Esophagus muscularis mucosa (tissue), 4 donors: Measurements from ENCODE around the gene ACP5. TPM values are rescaled to one million over a fixed set of nuclear protein-coding genes. Genes with fewer than 3 reads are reported as not detected.
A peak's percentile ranks its signal among the peaks of the same experiment; 100 is the strongest.

Source experiments
- DNase-seq: peaks from one replicate; pipeline ENCODE4 v3.0.0-alpha.2; 2017; ENCODE audit errors: extremely low spot score
- H3K27ac ChIP-seq, 4 donors: fragments of 200-600 bp; sonication (generic); replicated peaks in 1 of 4; 1 replicate in 3 of 4; 2 replicates in 1 of 4; pipeline ENCODE4 v1.5.1; 2016 to 2019; ENCODE audit warnings: mild to moderate bottlenecking in 1 of 4
- H3K27me3 ChIP-seq, 4 donors: fragments of 200-600 bp; sonication (generic); one replicate each; pipeline versions ENCODE4 v1.5.1 to v1.6.0; 2016 to 2019
- H3K36me3 ChIP-seq, 4 donors: fragments of 200-600 bp; sonication (generic); one replicate each; pipeline ENCODE4 v1.5.1; 2016 to 2019
- H3K4me1 ChIP-seq, 4 donors: fragments of 200-600 bp; sonication (generic); one replicate each; pipeline ENCODE4 v1.5.1; 2016 to 2019
- H3K4me3 ChIP-seq, 4 donors: fragments of 200-600 bp; sonication (generic); 1 replicate in 2 of 4; 2 replicates in 2 of 4; pipeline ENCODE4 v1.5.1; 2016 to 2019; ENCODE audit warnings: mild to moderate bottlenecking in 4 of 4, moderate library complexity in 1 of 4
- H3K9me3 ChIP-seq, 4 donors: fragments of 200-600 bp; sonication (generic); 1 replicate in 3 of 4; 2 replicates in 1 of 4; pipeline ENCODE4 v1.5.1; 2016 to 2019
- CTCF ChIP-seq, 3 experiments: fragments of 200-600 bp in 2 of 3; fragments of 450-650 bp in 1 of 3; sonication (generic) in 2 of 3; IDR thresholded peaks; one replicate each; pipeline ENCODE4 v1.5.1; 2017 to 2019; ENCODE audit warnings: antibody characterized with exemption in 3 of 3, mild to moderate bottlenecking in 2 of 3, moderate library complexity in 1 of 3
- EP300 ChIP-seq: sonication (generic); formaldehyde crosslinking; IDR thresholded peaks from one replicate; pipeline ENCODE4 v1.6.1; 2017; ENCODE audit warnings: antibody characterized with exemption
- POLR2A ChIP-seq: fragments of 450-650 bp; IDR thresholded peaks from one replicate; pipeline ENCODE4 v1.6.1; 2017; ENCODE audit warnings: antibody characterized with exemption, moderate library complexity, mild to moderate bottlenecking, low read depth
- POLR2AphosphoS5 ChIP-seq, 2 donors: sonication (generic); formaldehyde crosslinking; IDR thresholded peaks; one replicate each; pipeline ENCODE4 v1.6.1; 2017; ENCODE audit warnings: antibody characterized with exemption in 2 of 2
- WGBS: methylation state at CpG from one replicate; pipeline ENCODE4 v1.1.5; 2018; 5-methylcytosine and 5-hydroxymethylcytosine counted together
- intact Hi-C: fragments of 100-400 bp; cut with DNase I; formaldehyde crosslinking; loops from one replicate; pipeline ENCODE4 v1.15.1; 2023
- total RNA-seq, 4 donors: library from RNA; depleted of rRNA; stranded (reverse); fragments of >200 nt; gene quantifications; one replicate each; pipeline versions ENCODE4 v1.1.0 to v1.2.1, GENCODE V29; 2016

ACP5 gene
- total RNA-seq, 4 donors from 2014 or later = 7.3 to 16.0 (median 13.3) TPM

- Histone ChIP-seq H3K4me3 (peak overlapping the region; percentile 71 to 97 (median 90)), H3K27me3 (no peaks in the 10 kb centered on the region), H3K9me3 (no peaks in the 10 kb centered on the region), H3K27ac (peak overlapping the region; percentile 86 to 93 (median 92)), H3K4me1 (peaks cover 10 to 42% (median 36%) of the 10 kb centered on the region in 4 donors), H3K36me3 (peaks cover 0 to 2% (median 0%) of the 10 kb centered on the region in 4 donors)
- 68% methylated on average over 10 of the region's 10 CpGs for WGBS
- TF ChIP-seq POLR2A = no peak
- no peak for TF ChIP-seq POLR2AphosphoS5 (IDR thresholded peaks at IDR 0.05)
- no peak for TF ChIP-seq EP300
- no peak for TF ChIP-seq CTCF (IDR thresholded peaks at IDR 0.05)
- DNase-seq = no peak
- intact Hi-C loops = no loop called here
Observed at GRCh38 chr19:11598103-11598483, 20.6 kb upstream of the ACP5 start.

DNA sequence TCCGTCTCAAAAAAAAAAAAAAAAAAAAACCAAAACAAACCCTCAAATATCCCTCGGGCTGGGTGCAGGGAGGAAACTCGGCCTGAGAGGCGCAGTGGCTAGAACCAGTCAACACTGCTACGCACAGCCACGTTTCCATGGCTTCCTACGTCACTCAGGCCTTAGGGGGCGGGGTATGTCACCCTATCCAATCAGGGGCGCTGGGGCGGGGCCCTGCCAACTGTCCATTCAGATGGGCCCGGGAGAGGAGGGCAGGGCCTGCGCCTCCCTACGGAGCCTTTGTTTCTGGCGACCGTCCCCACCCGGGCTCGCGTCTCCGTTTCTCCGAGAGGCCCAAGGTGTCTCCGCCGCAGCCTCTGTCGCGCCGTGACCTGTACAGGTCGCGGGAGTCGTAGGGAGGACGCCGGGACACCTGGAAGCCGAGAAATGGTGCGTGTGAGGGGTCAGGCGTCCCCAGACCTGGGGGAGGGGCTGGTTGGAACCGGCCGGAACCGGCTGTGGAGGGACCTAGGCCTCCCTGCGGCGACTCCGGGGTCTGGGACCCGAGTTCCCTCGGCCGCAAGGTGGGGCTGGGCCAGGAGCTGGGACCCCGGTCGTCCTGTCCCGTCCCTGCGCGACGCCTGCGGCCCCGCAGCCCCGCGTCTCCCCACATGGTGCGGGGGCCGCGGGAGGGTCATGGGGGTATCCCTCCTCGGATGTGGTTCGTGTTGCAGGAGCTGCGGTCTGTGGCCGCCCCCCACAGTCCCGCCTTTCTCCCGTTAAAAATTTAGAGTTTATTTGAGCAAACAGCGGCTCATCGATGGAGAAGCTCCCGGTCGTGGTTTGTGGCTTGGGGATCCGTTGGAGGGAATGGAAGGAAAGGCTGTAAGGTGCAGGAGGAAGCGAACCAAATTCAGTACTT, 20.0 kb upstream of the ACP5 start, which contains the start of gene ZNF627:
TSS of gene ZNF627 (plus strand) at position 282 of the 901 bp plus-strand sequence. CDS start at position 427, 145 bp downstream.
- Histone ChIP-seq H3K36me3 (peaks cover 0 to 2% (median 0%) of the 10 kb centered on the region in 4 donors), H3K27ac (peak within 1 kb of the TSS; percentile 86 to 93 (median 92)), H3K4me3 (peak within 1 kb of the TSS; percentile 71 to 97 (median 90)), H3K27me3 (no peaks in the 10 kb centered on the region), H3K9me3 (no peaks in the 10 kb centered on the region), H3K4me1 (peaks cover 10 to 42% (median 36%) of the 10 kb centered on the region in 4 donors)
- peak; percentile 100 for DNase-seq
- intact Hi-C loops = no loop called here
- 1% methylated on average over 19 of the region's 67 CpGs for WGBS
- TF ChIP-seq POLR2AphosphoS5 (IDR thresholded peaks at IDR 0.05) (peak; percentile 96 to 98), EP300 (no peak), POLR2A (peak; percentile 76), CTCF (IDR thresholded peaks at IDR 0.05) (peak; percentile 18 to 50 (median 48))

DNA sequence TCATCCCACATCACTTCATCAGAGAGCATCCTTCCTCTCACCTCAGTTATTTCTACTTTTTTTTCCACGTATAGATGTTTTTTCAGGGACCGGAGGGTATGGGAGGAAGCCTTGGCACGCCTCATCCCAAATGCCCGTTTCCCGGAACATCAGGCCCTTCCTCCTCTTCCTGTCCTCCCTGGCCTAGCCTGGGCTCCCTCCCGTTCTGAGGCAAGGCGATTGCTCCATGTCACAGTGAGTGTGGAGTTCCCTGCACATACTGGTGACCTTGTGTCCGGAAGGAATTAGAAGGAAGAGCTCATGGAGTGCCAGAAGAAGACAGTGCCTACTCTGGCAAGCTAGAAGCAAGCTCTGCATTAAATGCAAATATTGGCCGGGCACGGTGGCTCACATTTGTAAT, 18.7 kb upstream of the ACP5 start:
- 84% methylated on average over 10 of the region's 10 CpGs for WGBS
- intact Hi-C loops = no loop called here
- Histone ChIP-seq H3K4me3 (no peak overlapping the region), H3K27me3 (no peaks in the 10 kb centered on the region), H3K9me3 (no peaks in the 10 kb centered on the region), H3K4me1 (peaks cover 10 to 40% (median 33%) of the 10 kb centered on the region in 4 donors), H3K27ac (peak overlapping the region in 1 of 4 donors; percentile 92), H3K36me3 (peaks cover 0 to 2% (median 0%) of the 10 kb centered on the region in 4 donors)
- DNase-seq = no peak
- TF ChIP-seq POLR2AphosphoS5 (IDR thresholded peaks at IDR 0.05) (no peak), EP300 (no peak), CTCF (IDR thresholded peaks at IDR 0.05) (no peak), POLR2A (no peak)

- H3K36me3 ChIP-seq = no peaks in the 10 kb centered on the region
- 80% methylated on average over 4 of the region's 4 CpGs for WGBS
- TF ChIP-seq POLR2AphosphoS5 (IDR thresholded peaks at IDR 0.05) = no peak
- no peak for TF ChIP-seq EP300
- no peak for TF ChIP-seq POLR2A
- no peak for TF ChIP-seq CTCF (IDR thresholded peaks at IDR 0.05)
- H3K27me3 ChIP-seq = no peaks in the 10 kb centered on the region
- no peak for DNase-seq
- no peak overlapping the region for H3K4me3 ChIP-seq
- intact Hi-C loops = no loop called here
- H3K4me1 ChIP-seq = peaks cover 10 to 21% (median 19%) of the 10 kb centered on the region in 4 donors
- no peaks in the 10 kb centered on the region for H3K9me3 ChIP-seq
- H3K27ac ChIP-seq = no peak overlapping the region
Observed at GRCh38 chr19:11594084-11594483, 16.6 kb upstream of the ACP5 start.
